Activated CD4-positive, alpha-beta T cell treated with anti-CD3 and anti-CD28 coated beads, Interleukin-2, amount 50 U/mL, for 48 hours (primary cell): ENCODE results near the gene LMO4.

Experiments
- DNase-seq, 2 experiments: peaks; one replicate each; pipeline ENCODE4 v3.0.0-alpha.2; 2020

LMO4 gene

GRCh38 chr1:87329051-87329525 lies 408 bp downstream of the LMO4 start:
- DNase-seq: peak; percentile 41 to 53

- DNase-seq: no peak
Measured at GRCh38 chr1:87329526-87330056, 911 bp downstream of the LMO4 start.

DNA sequence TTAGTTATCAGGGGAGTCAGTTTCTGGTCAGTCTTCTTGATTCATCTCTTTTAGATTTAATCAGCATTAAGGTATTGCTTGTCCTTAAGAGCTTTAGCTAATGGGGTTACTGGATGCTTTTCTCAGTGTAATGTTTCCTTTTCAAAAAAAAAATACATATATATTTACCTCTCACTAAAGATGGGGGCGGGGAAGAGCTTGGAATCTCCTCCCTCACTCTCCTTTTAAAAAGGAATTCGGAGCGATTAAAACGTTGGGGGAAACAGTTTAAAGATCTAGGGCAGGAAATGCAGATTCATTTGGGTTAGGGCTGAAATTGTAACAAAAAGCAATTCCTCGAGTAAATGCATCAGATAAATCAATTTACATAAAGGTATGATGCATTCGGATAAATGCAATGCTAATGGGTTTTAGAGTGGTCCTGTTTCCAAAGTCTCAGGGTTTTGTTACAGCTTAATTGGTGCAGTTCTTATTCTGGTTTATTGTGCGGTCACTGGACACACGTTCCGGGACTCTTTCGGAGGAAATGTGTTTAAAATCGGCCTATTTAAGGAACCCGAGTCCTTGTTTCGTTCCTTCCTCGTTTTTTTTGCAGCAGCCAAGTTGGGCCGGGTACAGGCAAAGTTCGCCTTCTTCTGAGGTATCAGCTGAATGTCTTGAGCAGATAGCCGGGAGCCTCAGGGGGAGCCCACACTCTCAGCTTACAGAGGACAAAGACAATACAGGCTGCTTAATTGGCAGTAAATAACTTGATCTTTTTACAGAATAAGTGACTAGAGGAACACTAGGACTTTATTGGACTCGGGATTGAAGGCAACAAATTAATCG lies 1.6 kb downstream of the LMO4 start:
- DNase-seq: peak in 1 of 2 experiments; percentile 18

GRCh38 chr1:87330885-87331364 lies 2.2 kb downstream of the LMO4 start:
- no peak for DNase-seq

- peak; percentile 51 to 53 for DNase-seq
Measured at GRCh38 chr1:87331365-87332241, 2.9 kb downstream of the LMO4 start.

- peak in 1 of 2 experiments; percentile 7 for DNase-seq
Measured at GRCh38 chr1:87333692-87334347, 5.1 kb downstream of the LMO4 start.

- peak in 1 of 2 experiments; percentile 5 for DNase-seq
Measured at GRCh38 chr1:87334351-87335174, 5.9 kb downstream of the LMO4 start.

DNA sequence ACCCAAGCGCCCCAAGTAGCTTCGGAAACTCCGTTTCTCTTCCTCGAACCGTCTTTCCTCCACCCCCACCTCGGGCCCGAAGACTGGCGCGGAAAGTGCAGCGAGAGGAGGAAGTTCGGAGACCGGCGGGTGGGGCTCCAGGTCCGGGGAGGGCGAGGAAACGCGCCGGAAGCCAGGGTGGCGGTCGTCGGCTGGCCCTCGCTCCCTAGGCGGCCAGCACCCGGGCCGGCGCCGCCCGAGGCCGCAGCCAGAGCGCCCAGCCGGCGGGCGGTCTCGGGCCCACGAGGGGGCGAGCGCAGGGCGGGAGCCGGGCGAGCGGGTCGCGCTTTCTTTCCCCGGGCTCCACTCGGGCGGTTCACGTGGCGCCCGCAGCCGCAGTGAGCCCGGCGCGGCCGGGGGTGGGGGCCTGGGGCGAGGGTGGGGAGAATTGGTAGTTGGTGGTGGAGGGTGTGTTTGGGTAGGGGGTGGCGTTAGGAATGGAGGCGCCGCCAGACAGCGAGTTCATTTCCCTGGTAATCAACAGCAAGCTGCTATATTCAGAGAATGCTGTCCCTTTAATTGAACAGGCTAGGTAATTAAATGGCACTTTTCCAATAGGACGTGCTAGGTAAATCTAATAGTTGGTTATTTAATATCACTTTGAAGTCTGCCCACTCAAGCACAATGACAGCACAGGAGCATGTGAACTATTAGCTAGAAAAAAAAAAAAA lies 6.7 kb downstream of the LMO4 start:
- peak; percentile 61 to 67 for DNase-seq

DNA sequence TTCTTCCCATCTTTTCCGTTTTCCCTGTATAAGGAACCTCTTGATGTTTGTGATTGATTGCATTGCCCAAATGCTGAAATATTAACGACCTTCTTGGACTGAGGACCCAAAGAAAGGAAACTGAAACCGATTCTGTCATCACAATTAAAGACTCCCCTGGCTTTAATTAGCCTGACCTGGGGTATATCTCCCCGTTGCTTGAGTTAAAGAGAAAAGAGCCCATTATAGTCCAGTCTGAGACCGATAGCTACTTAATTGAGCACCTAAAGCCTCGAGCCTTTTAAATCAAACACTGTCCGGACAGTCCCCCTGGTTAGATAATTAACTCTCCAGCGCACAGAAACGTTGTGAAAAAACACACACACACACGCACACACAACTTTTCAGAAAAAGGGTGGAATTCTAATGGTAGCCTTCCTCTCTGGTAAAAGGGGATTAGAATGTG lies 8.0 kb downstream of the LMO4 start:
- DNase-seq: no peak

DNA sequence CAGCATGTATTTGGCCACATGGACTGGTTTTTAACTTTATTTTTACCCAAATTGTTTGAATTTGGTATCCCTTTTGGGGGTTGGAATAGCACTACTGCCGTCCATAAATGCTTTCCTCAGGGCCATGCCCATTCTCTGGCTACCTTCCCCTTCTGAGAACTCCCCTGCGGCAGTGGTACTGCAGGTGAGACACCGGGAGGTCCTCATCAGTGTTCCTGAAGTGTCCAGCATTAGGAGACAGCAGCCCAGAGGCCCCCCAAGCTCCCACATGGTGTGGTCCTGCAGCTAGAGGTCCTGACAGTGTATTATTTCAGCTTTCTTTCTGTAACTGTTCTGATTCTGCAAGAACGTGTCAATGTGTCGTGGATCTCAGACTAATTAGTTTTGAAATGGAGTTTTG lies 8.9 kb downstream of the LMO4 start:
- no peak for DNase-seq

- no peak for DNase-seq
Measured at GRCh38 chr1:87338566-87338965, 9.9 kb downstream of the LMO4 start.

- DNase-seq: no peak
Measured at GRCh38 chr1:87344231-87344630, 15.6 kb downstream of the LMO4 start.

DNA sequence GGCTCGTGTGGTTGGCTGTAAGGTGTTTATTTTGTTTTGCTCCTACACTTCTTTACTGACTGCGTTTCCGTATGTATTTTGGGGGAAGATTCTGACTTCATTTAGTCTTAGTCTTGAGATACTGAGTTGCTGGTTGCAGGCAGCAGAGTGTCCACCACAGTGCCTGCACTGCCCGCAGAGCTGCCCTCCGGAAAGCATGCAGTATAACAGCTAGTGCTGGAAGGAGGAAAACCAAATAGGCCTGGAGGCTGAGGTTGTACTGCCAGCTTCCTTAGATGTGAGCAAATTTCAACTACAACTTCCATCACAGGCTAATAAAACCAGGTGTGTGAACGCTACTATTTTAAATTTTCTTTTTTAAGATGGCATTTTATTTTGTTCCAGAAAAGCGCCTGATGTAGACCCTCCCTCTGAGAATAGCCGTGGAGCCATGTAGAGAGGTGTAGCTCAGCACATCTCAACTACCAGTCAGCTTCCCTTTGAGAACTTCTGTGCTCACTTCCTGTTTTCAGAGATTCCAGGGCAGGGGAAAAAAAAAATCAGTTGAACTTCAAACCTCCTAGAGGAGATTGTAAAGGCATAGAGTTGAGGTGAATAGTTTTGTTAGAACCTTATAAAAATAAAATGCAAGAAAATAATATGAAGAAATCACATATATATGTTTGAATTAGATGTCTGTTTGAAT lies 17.6 kb downstream of the LMO4 start:
- DNase-seq: no peak

GRCh38 chr1:87348341-87349019 lies 19.8 kb downstream of the LMO4 start:
- DNase-seq: no peak

GRCh38 chr1:87349036-87349435 lies 20.4 kb downstream of the LMO4 start:
- DNase-seq: no peak

DNA sequence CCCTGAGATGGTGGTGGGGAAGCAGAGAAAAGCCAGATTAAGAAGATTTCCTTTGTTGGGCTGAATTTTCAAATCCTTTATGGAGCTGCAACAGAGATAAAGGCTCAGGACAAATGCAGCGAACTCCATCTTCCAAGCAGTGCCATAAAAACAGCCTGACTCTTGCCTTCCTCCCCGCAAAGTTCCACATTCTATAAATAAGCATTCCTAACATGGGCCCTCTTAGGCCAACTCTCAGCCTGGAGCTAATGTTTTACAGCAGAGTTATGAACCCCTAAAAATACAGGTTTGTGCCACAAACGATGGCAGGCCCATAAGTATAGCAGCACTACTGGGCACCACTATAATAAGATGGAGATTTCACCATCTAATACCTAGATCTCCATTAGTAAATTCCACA lies 27.2 kb downstream of the LMO4 start:
- no peak for DNase-seq

- no peak for DNase-seq
Measured at GRCh38 chr1:87356591-87356990, 27.9 kb downstream of the LMO4 start.

DNA sequence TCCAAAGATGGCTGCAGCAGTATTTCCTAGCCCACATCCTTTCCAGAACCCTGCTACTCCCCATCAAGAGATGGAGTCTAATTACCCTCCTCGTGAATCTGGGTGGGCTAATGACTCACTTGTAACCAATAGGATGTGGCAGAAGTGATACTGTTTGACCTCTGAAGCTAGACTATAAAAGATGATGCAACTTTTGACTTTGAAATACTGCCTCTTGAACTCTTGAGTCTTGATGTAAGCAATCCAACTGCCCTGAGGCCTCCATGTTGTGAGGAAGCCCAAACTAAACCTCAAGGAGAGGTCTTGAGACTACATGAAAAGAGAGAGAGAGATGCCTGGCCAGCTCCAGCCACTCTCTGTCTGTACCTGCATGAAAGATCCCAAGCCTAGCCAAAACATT lies 29.5 kb downstream of the LMO4 start:
- DNase-seq: no peak

GRCh38 chr1:87359586-87359985 lies 30.9 kb downstream of the LMO4 start:
- DNase-seq: no peak
